H9 (cell line): Measurements from ENCODE around the gene GRHL3. TPM values are rescaled to one million over a fixed set of nuclear protein-coding genes. Genes with fewer than 3 reads are reported as not detected.
A peak's percentile ranks its signal among the peaks of the same experiment; 100 is the strongest.

Experiments used
- DNase-seq: peaks from one replicate; pipeline ENCODE4 v3.0.0-alpha.2; 2017
- H2AFZ ChIP-seq: one replicate; pipeline ENCODE4 v1.6.1; 2013; ENCODE audit warnings: mild to moderate bottlenecking, low read length, control low read depth, moderate library complexity
- H2AK5ac ChIP-seq: 2 replicates; pipeline ENCODE4 v1.6.1; 2013; ENCODE audit warnings: low read length, control low read depth, mixed read lengths; ENCODE audit not compliant: insufficient read length
- H2BK120ac ChIP-seq: one replicate; pipeline ENCODE4 v1.6.1; 2013; ENCODE audit warnings: low read depth, mild to moderate bottlenecking, low read length, control low read depth, inconsistent platforms; ENCODE audit not compliant: poor library complexity, severe bottlenecking
- H2BK12ac ChIP-seq: 2 replicates; pipeline ENCODE4 v1.6.1; 2013; ENCODE audit warnings: low read length, control low read depth, mixed read lengths, low read depth; ENCODE audit not compliant: insufficient read length
- H2BK15ac ChIP-seq: 2 replicates; pipeline ENCODE4 v1.6.1; 2013; ENCODE audit warnings: low read depth, low read length, control low read depth
- H2BK20ac ChIP-seq: one replicate; pipeline ENCODE4 v1.6.1; 2013; ENCODE audit warnings: low read depth, mild to moderate bottlenecking, low read length, control low read depth, inconsistent platforms; ENCODE audit not compliant: poor library complexity, severe bottlenecking
- H2BK5ac ChIP-seq: 2 replicates; pipeline ENCODE4 v1.6.1; 2013; ENCODE audit warnings: low read length, control low read depth, mixed read lengths; ENCODE audit not compliant: insufficient read length
- H3K14ac ChIP-seq: 2 replicates; pipeline ENCODE4 v1.6.1; 2013; ENCODE audit warnings: low read length, control low read depth; ENCODE audit not compliant: insufficient read depth
- H3K18ac ChIP-seq: 2 replicates; pipeline ENCODE4 v1.6.1; 2013; ENCODE audit warnings: low read depth, mild to moderate bottlenecking, mixed read lengths, low read length, control low read depth; ENCODE audit not compliant: insufficient read length
- H3K23ac ChIP-seq: 2 replicates; pipeline ENCODE4 v1.6.1; 2013; ENCODE audit warnings: low read length, control low read depth, mixed read lengths, low read depth; ENCODE audit not compliant: insufficient read length
- H3K23me2 ChIP-seq: 2 replicates; pipeline ENCODE4 v1.6.1; 2013; ENCODE audit warnings: low read depth, mild to moderate bottlenecking, mixed read lengths, low read length, control low read depth; ENCODE audit not compliant: insufficient read length, poor library complexity, severe bottlenecking
- H3K27ac ChIP-seq: 2 replicates; pipeline ENCODE4 v1.5.1; 2013; ENCODE audit warnings: low read length, control low read depth, mixed read lengths, low read depth; ENCODE audit not compliant: insufficient read length
- H3K27me3 ChIP-seq: 2 replicates; pipeline ENCODE4 v1.6.1; 2013; ENCODE audit warnings: low read length, control low read depth, inconsistent platforms; ENCODE audit not compliant: insufficient read depth
- H3K4ac ChIP-seq: 2 replicates; pipeline ENCODE4 v1.6.1; 2013; ENCODE audit warnings: low read depth, mild to moderate bottlenecking, control low read depth, inconsistent platforms, low read length, moderate library complexity
- H3K4me1 ChIP-seq: 2 replicates; pipeline ENCODE4 v1.6.1; 2013; ENCODE audit warnings: low read length, control low read depth, inconsistent platforms; ENCODE audit not compliant: insufficient read depth
- H3K4me2 ChIP-seq: 2 replicates; pipeline ENCODE4 v1.6.1; 2013; ENCODE audit warnings: low read length, control low read depth, mixed read lengths; ENCODE audit not compliant: insufficient read length, insufficient read depth
- H3K56ac ChIP-seq: 2 replicates; pipeline ENCODE4 v1.6.1; 2013; ENCODE audit warnings: low read depth, mild to moderate bottlenecking, mixed read lengths, low read length, control low read depth; ENCODE audit not compliant: insufficient read length
- H3K79me1 ChIP-seq: 2 replicates; pipeline ENCODE4 v1.6.1; 2013; ENCODE audit warnings: low read depth, mild to moderate bottlenecking, moderate library complexity, low read length, control low read depth, inconsistent platforms; ENCODE audit not compliant: insufficient read depth, poor library complexity, severe bottlenecking
- H3K79me2 ChIP-seq: 2 replicates; pipeline ENCODE4 v1.6.1; 2013; ENCODE audit warnings: low read length, control low read depth, inconsistent platforms; ENCODE audit not compliant: insufficient read depth
- H3K9ac ChIP-seq: 2 replicates; pipeline ENCODE4 v1.6.1; 2013; ENCODE audit warnings: low read length, control low read depth, mixed read lengths; ENCODE audit not compliant: insufficient read length; ENCODE audit errors: extremely low read depth
- H3K9me3 ChIP-seq: one replicate; pipeline ENCODE4 v1.6.1; 2013; ENCODE audit warnings: low read depth, low read length, inconsistent platforms; ENCODE audit not compliant: control insufficient read depth
- H3T11ph ChIP-seq: one replicate; pipeline ENCODE4 v1.6.1; 2013; ENCODE audit warnings: mild to moderate bottlenecking, low read length, control low read depth, inconsistent platforms
- H4K20me1 ChIP-seq: one replicate; pipeline ENCODE4 v1.6.1; 2013; ENCODE audit not compliant: control insufficient read depth, insufficient read length, insufficient read depth
- H4K5ac ChIP-seq: 2 replicates; pipeline ENCODE4 v1.6.1; 2013; ENCODE audit warnings: low read depth, mild to moderate bottlenecking, mixed read lengths, low read length, control low read depth; ENCODE audit not compliant: insufficient read length
- H4K8ac ChIP-seq: replicated peaks from 2 replicates; pipeline ENCODE4 v1.6.1; 2013; ENCODE audit warnings: low read length, control low read depth, mixed read lengths, low read depth; ENCODE audit not compliant: insufficient read length
- H4K91ac ChIP-seq: 2 replicates; pipeline ENCODE4 v1.6.1; 2013; ENCODE audit warnings: low read depth, mild to moderate bottlenecking, moderate library complexity, mixed read lengths, low read length, control low read depth; ENCODE audit not compliant: insufficient read length
- H3K27ac Mint-ChIP-seq, 3 experiments: 2 replicates in 2 of 3; 3 replicates in 1 of 3; pipeline ENCODE4 v1.8.0; 2020 to 2021; ENCODE audit warnings: mixed read lengths in 3 of 3, mild to moderate bottlenecking in 1 of 3, moderate library complexity in 1 of 3
- H3K27me3 Mint-ChIP-seq: 2 replicates; pipeline ENCODE4 v1.8.0; 2021; ENCODE audit warnings: low read depth, mild to moderate bottlenecking, moderate library complexity, mixed read lengths
- H3K36me3 Mint-ChIP-seq, 3 experiments: 2 replicates in 2 of 3; 3 replicates in 1 of 3; pipeline ENCODE4 v1.8.0; 2020 to 2021; ENCODE audit warnings: low read depth in 3 of 3, mixed read lengths in 3 of 3; ENCODE audit not compliant: insufficient read depth in 1 of 3
- H3K4me1 Mint-ChIP-seq, 2 experiments: 2 replicates each; pipeline ENCODE4 v1.8.0; 2020; ENCODE audit warnings: mixed read lengths in 2 of 2
- H3K4me3 Mint-ChIP-seq, 2 experiments: 2 replicates in 1 of 2; 3 replicates in 1 of 2; pipeline ENCODE4 v1.8.0; 2020 to 2021; ENCODE audit warnings: mild to moderate bottlenecking in 2 of 2, mixed read lengths in 2 of 2, moderate library complexity in 1 of 2
- H3K9me3 Mint-ChIP-seq, 2 experiments: 2 replicates in 1 of 2; 3 replicates in 1 of 2; pipeline ENCODE4 v1.8.0; 2020; ENCODE audit warnings: mild to moderate bottlenecking in 2 of 2, mixed read lengths in 2 of 2, moderate library complexity in 1 of 2
- CTCF ChIP-seq: fragments of 200-600 bp; sonication (generic); conservative IDR thresholded peaks from 3 replicates; pipeline ENCODE4 v1.8.0; 2021; ENCODE audit warnings: antibody characterized with exemption, mild to moderate bottlenecking
- WGBS: extraction: QIAGEN DNeasy Blood & Tissue Kit; methylation state at CpG from one replicate; pipeline ENCODE4 v1.1.7; 2013; ENCODE audit warnings: missing lambda C conversion rate, low lambda C conversion rate, mixed read lengths; ENCODE audit not compliant: insufficient read length; ENCODE audit errors: extremely low coverage; 5-methylcytosine and 5-hydroxymethylcytosine counted together
- total RNA-seq: library from RNA; stranded (reverse); gene quantifications from 2 replicates; pipeline ENCODE4 v1.2.1, GENCODE V29; 2021

GRHL3 gene
- total RNA-seq, 1 experiment from 2014 or later, result 3.5 TPM

- no peaks in the 10 kb centered on the region for H3K9me3 Mint-ChIP-seq
- Histone ChIP-seq H3K9ac (no peak overlapping the region), H4K20me1 (no peaks in the 10 kb centered on the region), H2BK120ac (no peak overlapping the region), H3T11ph (no peak overlapping the region), H3K4ac (no peak overlapping the region), H3K79me2 (no peaks in the 10 kb centered on the region), H3K56ac (no peak overlapping the region), H3K23ac (no peak overlapping the region), H3K14ac (no peak overlapping the region), H3K18ac (no peak overlapping the region), H2BK5ac (no peak overlapping the region), H3K27me3 (no peaks in the 10 kb centered on the region), H4K8ac (no peak overlapping the region), H4K5ac (no peak overlapping the region), H2BK20ac (no peak overlapping the region), H3K27ac (no peak overlapping the region), H3K4me1 (peaks cover 4% of the 10 kb centered on the region), H2AK5ac (no peak overlapping the region), H3K79me1 (no peaks in the 10 kb centered on the region), H3K4me2 (no peak overlapping the region), H3K9me3 (no peaks in the 10 kb centered on the region), H4K91ac (no peak overlapping the region), H2AFZ (no peak overlapping the region), H2BK12ac (no peak overlapping the region), H3K23me2 (no peaks in the 10 kb centered on the region), H2BK15ac (no peak overlapping the region)
- WGBS, result no CpG with 5 or more reads among the region's 8 CpGs
- 0 out of 7 replicates have a peak overlapping the region, but pooled peaks of 1 of the 3 experiments have one; percentile 14 for H3K27ac Mint-ChIP-seq
- peaks cover 31 to 38% of the 10 kb centered on the region in 2 experiments for H3K4me1 Mint-ChIP-seq
- TF ChIP-seq CTCF, result no peak
- peaks cover 1% of the 10 kb centered on the region; the same call in 1 of the 2 replicates for H3K27me3 Mint-ChIP-seq
- H3K36me3 Mint-ChIP-seq, result no peaks in the 10 kb centered on the region
- no peak for DNase-seq
- H3K4me3 Mint-ChIP-seq, result no peak overlapping the region
Measured at GRCh38 chr1:24298606-24299005, 20.6 kb upstream of the GRHL3 start.
